ENCODE results near the gene RAPGEF6.

RAPGEF6 gene

DNA sequence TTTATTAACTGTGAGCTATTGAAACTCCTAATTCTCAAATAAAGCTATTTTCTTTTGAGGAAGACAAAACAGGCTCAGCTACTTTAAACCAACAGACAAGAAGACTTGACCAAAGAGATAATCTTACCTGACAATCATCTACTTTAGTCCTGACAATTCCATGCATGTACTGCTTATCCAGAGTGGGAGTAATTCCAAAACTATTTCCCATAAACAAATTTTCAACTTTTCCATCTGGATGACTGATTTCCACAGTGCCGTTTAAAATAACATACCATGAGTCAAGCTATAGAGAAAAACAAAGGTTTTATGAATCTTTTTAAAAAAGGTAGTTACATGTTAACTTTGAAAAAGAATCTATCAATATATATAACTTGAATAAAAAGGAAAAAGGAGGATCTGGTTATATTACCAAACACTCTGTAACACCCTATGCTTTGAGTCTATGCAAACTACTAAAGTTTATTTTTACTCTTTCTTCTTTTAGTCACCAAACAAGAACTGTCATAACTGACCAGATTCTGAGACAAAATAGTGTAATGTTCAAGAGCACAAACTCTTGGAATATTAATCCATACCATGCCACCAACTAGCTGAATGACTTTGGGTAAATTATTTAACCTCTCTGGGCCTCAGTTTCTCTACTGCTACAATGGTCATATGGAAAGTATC is 129.7 kb downstream of the RAPGEF6 start:
- Histone ChIP-seq H3K4me2 (ENCODE audit: low read length) (peak overlapping the region; percentile 58), H3F3A (ENCODE audit: control insufficient read depth, insufficient read depth) (no peaks in the 10 kb centered on the region), H3K4me1 (ENCODE audit: control insufficient read depth, low read length) (peaks cover 25% of the 10 kb centered on the region), H3K4me3 (ENCODE audit: low read length) (peak overlapping the region; percentile 41), H3K9me2 (replicated peaks; ENCODE audit: control insufficient read depth, low read length) (no peaks in the 10 kb centered on the region), H4K20me1 (ENCODE audit: control insufficient read depth, insufficient read depth, low read depth, low read length) (no peaks in the 10 kb centered on the region), H3K27ac (ENCODE audit: low read depth, low read length) (peak overlapping the region; percentile 54), H3K27me3 (ENCODE audit: control insufficient read depth, low read length) (no peaks in the 10 kb centered on the region), H3K36me3 (ENCODE audit: control insufficient read depth, low read length) (peaks cover 74% of the 10 kb centered on the region), H3K9me3 (ENCODE audit: control insufficient read depth, insufficient read depth, low read length) (no peaks in the 10 kb centered on the region), H3K79me2 (ENCODE audit: control insufficient read depth, low read length) (no peaks in the 10 kb centered on the region)
- TF ChIP-seq, protein P1, sequence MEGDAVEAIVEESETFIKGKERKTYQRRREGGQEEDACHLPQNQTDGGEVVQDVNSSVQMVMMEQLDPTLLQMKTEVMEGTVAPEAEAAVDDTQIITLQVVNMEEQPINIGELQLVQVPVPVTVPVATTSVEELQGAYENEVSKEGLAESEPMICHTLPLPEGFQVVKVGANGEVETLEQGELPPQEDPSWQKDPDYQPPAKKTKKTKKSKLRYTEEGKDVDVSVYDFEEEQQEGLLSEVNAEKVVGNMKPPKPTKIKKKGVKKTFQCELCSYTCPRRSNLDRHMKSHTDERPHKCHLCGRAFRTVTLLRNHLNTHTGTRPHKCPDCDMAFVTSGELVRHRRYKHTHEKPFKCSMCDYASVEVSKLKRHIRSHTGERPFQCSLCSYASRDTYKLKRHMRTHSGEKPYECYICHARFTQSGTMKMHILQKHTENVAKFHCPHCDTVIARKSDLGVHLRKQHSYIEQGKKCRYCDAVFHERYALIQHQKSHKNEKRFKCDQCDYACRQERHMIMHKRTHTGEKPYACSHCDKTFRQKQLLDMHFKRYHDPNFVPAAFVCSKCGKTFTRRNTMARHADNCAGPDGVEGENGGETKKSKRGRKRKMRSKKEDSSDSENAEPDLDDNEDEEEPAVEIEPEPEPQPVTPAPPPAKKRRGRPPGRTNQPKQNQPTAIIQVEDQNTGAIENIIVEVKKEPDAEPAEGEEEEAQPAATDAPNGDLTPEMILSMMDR (IDR thresholded peaks at IDR 0.05; ENCODE audit: low read depth, low read length, poor library complexity, severe bottlenecking) = no peak
- no peak for TF ChIP-seq EZH2phosphoT487 (IDR thresholded peaks at IDR 0.05; ENCODE audit: borderline replicate concordance, low read length)

DNA sequence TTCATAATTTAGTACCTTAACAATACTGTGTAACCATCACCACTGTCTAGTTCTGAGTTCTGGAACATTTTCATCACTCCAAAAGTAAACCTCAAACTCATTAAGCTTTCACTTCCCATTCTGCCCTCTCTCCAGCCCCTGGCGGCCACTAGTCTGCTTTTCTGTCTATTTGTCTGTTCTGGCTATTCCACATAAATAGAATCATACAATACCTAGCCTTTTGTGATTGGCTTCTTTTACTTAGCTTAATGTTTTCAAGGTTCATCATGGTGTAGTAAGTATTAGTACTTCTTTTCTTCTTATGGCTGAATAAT is 138.7 kb downstream of the RAPGEF6 start:
- peaks cover 83% of the 10 kb centered on the region for H3K36me3 ChIP-seq (ENCODE audit: control insufficient read depth, low read length)
- H4K20me1 ChIP-seq (ENCODE audit: control insufficient read depth, insufficient read depth, low read depth, low read length) = no peaks in the 10 kb centered on the region
- H3K9me3 ChIP-seq (ENCODE audit: control insufficient read depth, insufficient read depth, low read length) = no peaks in the 10 kb centered on the region
- no peaks in the 10 kb centered on the region; the same call in 1 of the 2 replicates for H3F3A ChIP-seq (ENCODE audit: control insufficient read depth, insufficient read depth)
- H3K4me2 ChIP-seq (ENCODE audit: low read length) = no peak overlapping the region
- H3K79me2 ChIP-seq (ENCODE audit: control insufficient read depth, low read length) = no peaks in the 10 kb centered on the region
- H3K4me3 ChIP-seq (ENCODE audit: low read length) = no peak overlapping the region
- no peaks in the 10 kb centered on the region for H3K27me3 ChIP-seq (ENCODE audit: control insufficient read depth, low read length)
- H3K9me2 ChIP-seq (replicated peaks; ENCODE audit: control insufficient read depth, low read length) = no peaks in the 10 kb centered on the region
- TF ChIP-seq EZH2phosphoT487 (IDR thresholded peaks at IDR 0.05; ENCODE audit: borderline replicate concordance, low read length) = no peak
- TF ChIP-seq, protein P1 (IDR thresholded peaks at IDR 0.05; ENCODE audit: low read depth, low read length, poor library complexity, severe bottlenecking) = no peak
- H3K27ac ChIP-seq (ENCODE audit: low read depth, low read length) = no peak overlapping the region
- peaks cover 9% of the 10 kb centered on the region; the same call in 1 of the 2 replicates for H3K4me1 ChIP-seq (ENCODE audit: control insufficient read depth, low read length)

DNA sequence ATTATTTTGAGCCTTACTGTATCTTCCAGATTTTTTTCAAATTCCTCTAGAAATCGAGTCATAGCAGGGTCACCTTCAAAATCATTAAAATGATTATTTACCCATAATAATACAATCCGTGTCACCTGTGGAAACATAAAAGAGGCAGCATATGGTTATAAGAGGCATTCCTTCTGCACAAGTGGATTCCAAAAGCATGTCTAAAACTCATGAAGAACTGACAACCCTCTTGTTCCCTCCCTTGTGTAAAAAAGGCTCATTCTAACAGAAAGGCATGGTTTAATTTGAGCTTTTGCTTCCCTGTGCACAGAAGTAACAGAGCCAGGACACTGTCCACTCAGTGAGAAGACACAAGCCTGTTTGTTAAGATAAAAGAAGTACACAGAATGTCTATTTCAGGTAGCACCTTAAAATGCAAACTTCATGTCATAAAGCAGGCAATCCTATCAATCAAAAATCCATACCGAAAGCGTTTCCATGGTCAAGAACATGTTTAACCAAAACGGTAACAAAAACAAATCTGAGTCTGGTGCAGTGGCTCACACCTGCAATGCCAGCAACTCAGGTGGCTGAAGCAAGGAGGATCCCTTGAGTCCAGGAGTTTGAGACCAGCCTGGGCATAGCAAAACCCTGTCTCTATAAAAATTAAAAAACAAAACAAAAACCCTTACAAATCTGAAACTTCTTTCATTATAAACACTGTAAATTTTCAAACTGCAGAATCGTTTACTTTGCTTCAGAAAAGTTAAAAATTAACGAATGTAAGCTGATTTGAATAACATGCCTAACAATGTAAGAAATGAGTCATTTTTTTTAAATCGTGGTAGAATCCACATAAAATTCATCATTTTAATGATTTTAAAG is 139.3 kb downstream of the RAPGEF6 start:
- Histone ChIP-seq H3K36me3 (ENCODE audit: control insufficient read depth, low read length) (peaks cover 83% of the 10 kb centered on the region), H3K9me2 (replicated peaks; ENCODE audit: control insufficient read depth, low read length) (no peaks in the 10 kb centered on the region), H3K79me2 (ENCODE audit: control insufficient read depth, low read length) (no peaks in the 10 kb centered on the region), H3K4me2 (ENCODE audit: low read length) (no peak overlapping the region), H3K9me3 (ENCODE audit: control insufficient read depth, insufficient read depth, low read length) (no peaks in the 10 kb centered on the region), H3K27ac (ENCODE audit: low read depth, low read length) (no peak overlapping the region), H3K27me3 (ENCODE audit: control insufficient read depth, low read length) (no peaks in the 10 kb centered on the region), H3F3A (ENCODE audit: control insufficient read depth, insufficient read depth) (no peaks in the 10 kb centered on the region; the same call in 1 of the 2 replicates), H3K4me3 (ENCODE audit: low read length) (no peak overlapping the region), H3K4me1 (ENCODE audit: control insufficient read depth, low read length) (peaks cover 9% of the 10 kb centered on the region; the same call in 1 of the 2 replicates), H4K20me1 (ENCODE audit: control insufficient read depth, insufficient read depth, low read depth, low read length) (no peaks in the 10 kb centered on the region)
- TF ChIP-seq, protein P1 (IDR thresholded peaks at IDR 0.05; ENCODE audit: low read depth, low read length, poor library complexity, severe bottlenecking) = no peak
- no peak for TF ChIP-seq EZH2phosphoT487 (IDR thresholded peaks at IDR 0.05; ENCODE audit: borderline replicate concordance, low read length)
